OCI-LY3 (cell line): ENCODE results near the gene MTA1.

Source experiments
- EZH2phosphoT487 ChIP-seq: fragments of 200-600 bp; shearing (Covaris generic); IDR thresholded peaks from 2 replicates; pipeline ENCODE4 v1.6.1; 2018; ENCODE audit warnings: antibody characterized with exemption, mixed run types, low read depth
- TF ChIP-seq, protein P1 (sequence below): fragments of 200-600, 300-600 bp; sonication (generic); IDR thresholded peaks from 2 replicates; pipeline ENCODE4 v1.5.1; 2014; ENCODE audit warnings: antibody characterized with exemption, low read length, low read depth

DNA sequence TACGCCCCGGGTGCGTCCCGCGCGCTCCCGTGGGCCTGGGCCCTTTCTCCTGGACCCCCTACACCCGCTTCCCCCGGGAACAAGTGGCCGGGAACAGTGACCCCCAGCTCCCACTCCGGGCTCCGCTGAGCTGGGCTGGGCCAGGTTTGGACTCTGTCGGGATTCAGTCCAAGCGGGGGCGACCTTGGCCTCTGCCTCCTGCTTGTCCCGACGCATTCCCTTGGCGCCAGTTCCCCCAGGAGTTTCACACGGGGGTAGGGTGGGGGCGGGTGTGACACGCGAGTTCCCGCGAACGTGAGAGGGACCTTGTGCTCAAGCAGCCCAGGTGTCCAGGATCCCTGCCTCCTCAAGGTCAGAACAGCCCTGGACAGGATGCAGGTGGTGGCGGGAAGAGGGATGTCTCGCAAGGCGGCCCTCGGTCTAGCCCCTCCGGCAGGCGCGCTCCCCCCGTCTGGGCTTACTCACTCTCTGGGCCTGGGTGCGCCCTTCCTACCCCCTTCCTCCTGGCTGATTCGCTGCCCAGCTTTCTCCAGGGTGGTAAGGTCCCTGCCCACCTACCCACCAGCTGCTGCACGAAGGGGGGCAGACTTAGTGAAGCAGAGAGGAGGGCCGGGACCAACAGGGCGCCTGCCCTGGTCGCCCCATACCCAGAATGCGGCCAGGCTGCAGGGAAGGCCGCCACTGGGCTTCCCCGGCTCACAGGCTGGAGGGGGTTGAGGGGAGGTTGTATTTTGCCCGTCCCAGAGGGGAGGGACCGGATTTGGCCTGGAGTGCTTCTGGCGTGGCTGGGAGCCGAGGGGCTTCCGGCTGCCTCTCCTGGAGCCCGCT is 55.9 kb downstream of the MTA1 start:
- TF ChIP-seq, protein P1, sequence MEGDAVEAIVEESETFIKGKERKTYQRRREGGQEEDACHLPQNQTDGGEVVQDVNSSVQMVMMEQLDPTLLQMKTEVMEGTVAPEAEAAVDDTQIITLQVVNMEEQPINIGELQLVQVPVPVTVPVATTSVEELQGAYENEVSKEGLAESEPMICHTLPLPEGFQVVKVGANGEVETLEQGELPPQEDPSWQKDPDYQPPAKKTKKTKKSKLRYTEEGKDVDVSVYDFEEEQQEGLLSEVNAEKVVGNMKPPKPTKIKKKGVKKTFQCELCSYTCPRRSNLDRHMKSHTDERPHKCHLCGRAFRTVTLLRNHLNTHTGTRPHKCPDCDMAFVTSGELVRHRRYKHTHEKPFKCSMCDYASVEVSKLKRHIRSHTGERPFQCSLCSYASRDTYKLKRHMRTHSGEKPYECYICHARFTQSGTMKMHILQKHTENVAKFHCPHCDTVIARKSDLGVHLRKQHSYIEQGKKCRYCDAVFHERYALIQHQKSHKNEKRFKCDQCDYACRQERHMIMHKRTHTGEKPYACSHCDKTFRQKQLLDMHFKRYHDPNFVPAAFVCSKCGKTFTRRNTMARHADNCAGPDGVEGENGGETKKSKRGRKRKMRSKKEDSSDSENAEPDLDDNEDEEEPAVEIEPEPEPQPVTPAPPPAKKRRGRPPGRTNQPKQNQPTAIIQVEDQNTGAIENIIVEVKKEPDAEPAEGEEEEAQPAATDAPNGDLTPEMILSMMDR: no peak
- TF ChIP-seq EZH2phosphoT487: no peak
